Forelimb muscle (tissue), 1 donor: Measurements from ENCODE around the gene FRMPD4. TPM values are rescaled to one million over a fixed set of nuclear protein-coding genes. Genes with fewer than 3 reads are reported as not detected.

Experiments used
- DNase-seq: peaks from one replicate; pipeline ENCODE4 v3.0.0-alpha.2; 2013; ENCODE audit warnings: low read depth
- polyA plus RNA-seq: library from polyadenylated mRNA; unstranded; fragments of 120-200 nt; gene quantifications from one replicate; pipeline ENCODE4 v1.2.1, GENCODE V29; 2013; ENCODE audit not compliant: insufficient read length

The FRMPD4 gene
- polyA plus RNA-seq, 1 donor: 0.92 TPM

DNA sequence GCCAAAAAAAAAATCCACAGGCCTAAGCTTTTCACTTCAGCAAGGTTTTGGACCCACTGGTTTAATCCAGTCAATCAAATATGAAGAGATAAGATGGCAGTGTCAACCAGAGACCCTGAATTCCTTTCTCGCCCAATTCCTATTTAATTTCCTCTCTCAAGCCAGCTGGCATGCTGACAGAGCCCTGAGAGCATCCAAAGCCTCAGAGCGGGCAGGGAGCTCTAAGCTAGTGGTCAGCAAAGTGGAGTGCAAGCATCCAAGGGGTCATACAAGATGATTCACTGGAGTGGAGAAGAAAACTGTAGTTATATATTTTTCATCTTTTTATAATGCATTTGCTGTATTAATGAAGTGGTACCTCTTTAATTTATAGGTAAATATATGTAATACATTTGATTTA is 615.1 kb downstream of the FRMPD4 start:
- DNase-seq: no peak

GRCh38 chrX:12758291-12758690 is 620.0 kb downstream of the FRMPD4 start:
- DNase-seq: no peak

GRCh38 chrX:12767856-12768255 is 629.6 kb downstream of the FRMPD4 start:
- no peak for DNase-seq

- DNase-seq: no peak
These were observed 630.2 kb downstream of the FRMPD4 start for GRCh38 chrX:12768491-12768890.

GRCh38 chrX:12770440-12770839 is 632.2 kb downstream of the FRMPD4 start:
- DNase-seq: no peak

GRCh38 chrX:12771445-12772069 is 633.3 kb downstream of the FRMPD4 start:
- no peak for DNase-seq
